ENCODE measurements around the gene CCR1.
A peak's percentile ranks its signal among the peaks of the same experiment; 100 is the strongest.
"Not testable (repeated sequence)": the region's sequence is repeated elsewhere in the genome, so short reads cannot be mapped to it uniquely, and the experiment has no call there.

The CCR1 gene

DNA sequence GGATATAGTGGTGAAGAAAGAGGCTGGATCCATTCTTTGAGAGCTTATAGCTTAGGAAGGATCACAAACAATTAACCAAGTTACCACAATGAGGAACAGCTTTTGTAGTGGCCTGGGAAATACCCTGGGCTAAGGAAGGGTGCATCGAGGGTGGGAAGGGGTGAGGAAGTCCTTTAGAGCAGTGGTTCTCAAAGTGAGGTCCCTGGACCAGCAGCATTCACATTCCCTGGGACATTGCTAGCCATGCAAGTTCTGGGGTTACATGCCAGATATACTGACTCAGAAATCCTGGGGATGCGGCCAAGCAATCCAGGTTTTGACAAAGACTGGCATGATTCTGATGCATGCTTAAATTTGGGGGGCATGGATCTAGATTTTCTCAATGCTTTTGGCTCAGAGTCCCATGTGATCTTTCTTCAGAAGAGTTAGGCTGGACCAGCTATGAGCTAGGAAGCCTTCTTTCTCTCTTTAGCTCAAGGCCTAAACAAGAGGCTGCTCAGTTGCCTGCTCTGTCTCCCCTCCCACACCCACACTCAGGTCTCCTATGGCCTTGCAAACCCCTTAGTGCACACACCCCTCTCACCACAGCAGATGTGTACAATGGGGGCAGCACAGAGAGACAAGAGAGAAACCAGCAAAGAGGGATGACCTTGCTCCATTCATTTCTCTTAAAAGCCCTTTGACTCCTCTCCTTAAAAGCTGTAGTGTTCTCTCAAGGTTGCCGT is 1.8 kb upstream of the CCR1 start:
- DNase-seq, result peak; percentile 26

DNA sequence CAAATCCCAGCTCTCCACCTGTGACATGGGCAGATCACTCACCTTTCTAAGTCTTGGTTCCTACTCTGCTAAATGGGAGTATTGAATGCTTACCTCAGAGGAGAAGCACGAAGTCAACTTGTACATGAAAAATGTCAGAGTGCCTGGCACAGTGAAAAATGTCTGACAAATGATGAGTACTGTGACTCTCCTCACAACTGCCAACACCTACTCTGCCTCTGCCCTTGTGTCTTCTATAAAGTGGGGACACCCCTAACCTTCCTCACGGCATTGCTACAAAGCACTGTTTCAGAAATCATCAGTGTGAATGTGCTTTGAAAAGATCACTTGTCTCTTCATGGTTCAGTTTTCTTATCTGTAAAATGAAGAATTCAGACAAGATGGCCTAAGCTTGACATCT is 940 bp upstream of the CCR1 start:
- DNase-seq, result no peak

DNA sequence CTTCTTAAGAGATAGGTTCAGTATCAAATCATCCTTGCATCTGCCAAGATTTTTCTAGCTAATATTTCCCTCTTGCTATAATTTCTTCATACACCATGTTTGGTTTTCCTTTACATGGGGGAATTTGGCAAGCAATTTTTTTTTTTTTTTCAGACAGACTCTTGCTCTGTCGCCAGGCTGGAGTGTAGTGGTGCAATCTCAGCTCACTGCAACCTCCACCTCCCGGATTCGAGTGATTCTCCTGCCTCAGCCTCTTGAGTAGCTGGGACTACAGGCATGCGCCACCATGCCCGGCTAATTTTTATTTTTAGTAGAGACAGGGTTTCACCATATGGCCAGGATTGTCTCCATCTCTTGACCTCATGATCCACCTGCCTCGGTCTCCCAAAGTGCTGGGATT is 599 bp downstream of the CCR1 start:
- not testable (repeated sequence) for DNase-seq

DNA sequence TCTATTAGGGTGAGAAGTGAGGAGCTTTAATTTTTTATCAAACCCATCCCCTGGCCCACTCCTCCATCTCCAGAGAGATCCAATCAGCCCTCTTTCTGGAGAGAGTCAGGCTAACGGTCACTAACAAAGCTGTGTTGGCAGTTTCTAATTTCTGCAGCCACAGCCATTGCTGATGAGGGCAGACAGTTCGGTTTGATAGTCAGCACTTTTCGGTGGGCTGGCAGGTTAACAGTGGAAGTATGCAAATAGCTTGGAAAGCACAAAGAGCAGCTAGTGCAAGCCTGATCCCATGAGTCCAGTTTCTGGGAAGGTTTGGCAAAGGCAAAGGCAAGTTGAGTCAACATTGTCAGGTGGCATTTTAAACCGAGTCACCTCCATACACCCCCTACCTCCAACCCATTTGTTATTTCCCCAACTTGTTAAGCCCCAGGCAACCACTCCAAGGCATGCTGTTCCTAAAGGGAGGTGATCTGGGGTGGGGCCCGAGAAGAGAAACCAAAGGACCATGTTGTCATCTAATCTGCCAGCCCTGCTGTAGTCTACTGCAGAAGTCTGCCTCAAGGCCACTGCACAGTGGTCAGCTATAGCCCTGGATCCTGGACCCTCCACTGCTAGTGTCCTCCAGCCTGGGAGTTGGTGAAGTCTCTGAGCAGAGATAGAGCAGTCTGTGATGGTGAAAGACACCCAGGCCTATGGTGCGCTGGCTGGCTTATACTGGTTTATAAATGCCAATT is 1.7 kb downstream of the CCR1 start:
- no peak for DNase-seq

DNA sequence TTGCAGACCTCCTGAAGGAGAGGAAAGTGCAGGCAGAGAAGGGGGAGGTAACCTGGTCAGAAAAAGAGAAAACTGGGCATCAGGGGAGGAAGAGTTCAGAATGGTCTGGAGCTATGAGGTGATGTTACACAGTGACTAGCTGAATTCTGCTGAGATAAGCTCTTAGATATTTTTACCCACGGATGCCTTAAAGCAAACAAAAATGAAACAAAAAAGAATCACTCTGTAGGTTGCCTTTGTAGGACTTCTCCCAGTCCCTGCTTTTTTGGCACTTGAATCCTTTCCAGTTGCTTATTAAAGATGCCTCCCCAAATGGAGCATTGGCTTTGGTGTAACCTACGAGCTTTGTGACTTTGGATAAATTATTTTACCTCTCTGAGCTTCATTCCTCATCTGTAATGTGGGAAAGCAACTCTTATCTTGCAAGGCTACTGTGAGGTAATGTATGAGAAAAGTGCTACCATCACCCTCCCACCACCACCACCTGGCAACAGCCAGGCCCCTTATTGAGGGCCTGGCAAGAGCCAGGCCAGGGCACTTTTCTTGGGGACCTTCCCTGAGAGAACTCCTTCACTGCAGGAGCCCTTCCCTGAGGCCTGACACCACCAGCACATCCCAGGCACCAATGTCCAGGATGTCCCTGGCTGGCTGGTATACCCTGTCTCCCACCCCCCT is 2.7 kb downstream of the CCR1 start:
- no peak for DNase-seq

DNA sequence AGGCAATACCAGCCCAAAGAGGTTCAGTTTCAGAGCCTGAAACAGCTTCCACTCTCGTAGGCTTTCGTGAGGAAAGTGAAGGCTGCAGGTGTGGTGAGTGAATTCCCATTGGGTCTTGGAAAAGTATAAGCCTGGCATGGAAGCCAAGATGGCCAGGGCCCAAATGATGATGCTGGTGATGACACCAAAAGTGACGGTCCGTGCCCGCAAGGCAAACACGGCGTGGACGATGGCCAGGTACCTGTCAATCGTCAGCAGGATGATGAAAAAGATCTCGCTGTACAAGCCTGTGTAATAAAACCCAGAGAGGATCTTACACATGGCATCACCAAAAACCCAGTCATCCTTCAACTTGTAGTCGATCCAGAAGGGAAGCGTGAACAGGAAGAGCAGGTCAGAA is 4.4 kb downstream of the CCR1 start:
- no peak for DNase-seq

DNA sequence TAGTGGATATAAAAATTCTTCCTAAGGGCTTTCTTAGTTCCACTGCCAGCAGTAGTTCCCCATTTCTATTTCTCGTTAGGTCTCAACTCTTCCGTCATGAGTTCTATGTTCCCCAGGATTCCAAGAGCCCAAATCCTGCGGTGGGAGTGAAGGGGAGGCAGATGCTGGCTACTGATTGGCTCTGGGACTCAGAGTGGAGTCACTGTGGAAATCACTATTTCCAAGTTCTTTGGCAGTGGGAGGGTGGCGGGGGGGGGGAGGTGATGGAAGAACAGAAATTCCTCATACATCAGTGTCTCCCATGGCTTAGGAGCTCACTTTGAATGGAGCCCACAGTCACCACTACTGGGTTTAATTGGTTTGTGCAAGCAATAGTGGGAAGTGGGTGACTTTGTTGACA is 5.6 kb downstream of the CCR1 start:
- no peak for DNase-seq

DNA sequence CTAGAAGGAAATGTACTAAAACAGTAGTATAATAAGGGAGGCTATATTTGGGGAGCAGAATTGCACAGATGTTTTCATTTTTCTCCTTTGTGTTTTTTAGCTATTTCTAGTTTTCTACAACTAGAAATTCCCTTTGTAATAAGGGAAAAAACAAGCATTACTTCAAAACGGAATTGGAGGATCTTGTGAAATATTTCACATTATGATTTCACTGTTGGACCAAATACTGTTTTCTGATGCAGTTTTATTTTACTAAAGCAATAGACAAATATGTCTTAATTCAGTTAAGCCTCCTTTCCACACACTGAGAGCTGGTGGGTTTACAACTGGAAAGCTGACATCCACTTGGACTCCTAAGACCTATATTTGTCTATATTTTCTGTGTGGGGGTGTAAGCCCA is 7.3 kb downstream of the CCR1 start:
- DNase-seq, result no peak

DNA sequence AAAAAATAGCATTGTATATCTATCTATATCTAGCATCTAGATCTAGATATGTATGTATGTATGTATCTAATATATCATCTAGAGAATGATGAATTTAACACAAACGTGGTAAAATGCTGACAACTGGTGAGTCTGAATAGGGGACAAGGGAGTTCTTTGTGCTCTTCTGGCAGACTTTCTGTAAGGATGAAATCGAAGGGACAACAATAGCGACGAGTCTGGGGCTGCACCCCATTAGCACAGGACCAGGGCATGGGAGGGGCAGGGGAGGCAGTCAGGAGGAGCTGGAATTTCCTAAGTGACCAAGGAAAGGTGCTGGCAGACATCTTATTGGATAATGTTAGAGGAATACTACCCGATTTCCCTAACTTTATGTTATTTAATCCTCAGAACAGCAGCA is 7.9 kb downstream of the CCR1 start:
- no peak for DNase-seq

DNA sequence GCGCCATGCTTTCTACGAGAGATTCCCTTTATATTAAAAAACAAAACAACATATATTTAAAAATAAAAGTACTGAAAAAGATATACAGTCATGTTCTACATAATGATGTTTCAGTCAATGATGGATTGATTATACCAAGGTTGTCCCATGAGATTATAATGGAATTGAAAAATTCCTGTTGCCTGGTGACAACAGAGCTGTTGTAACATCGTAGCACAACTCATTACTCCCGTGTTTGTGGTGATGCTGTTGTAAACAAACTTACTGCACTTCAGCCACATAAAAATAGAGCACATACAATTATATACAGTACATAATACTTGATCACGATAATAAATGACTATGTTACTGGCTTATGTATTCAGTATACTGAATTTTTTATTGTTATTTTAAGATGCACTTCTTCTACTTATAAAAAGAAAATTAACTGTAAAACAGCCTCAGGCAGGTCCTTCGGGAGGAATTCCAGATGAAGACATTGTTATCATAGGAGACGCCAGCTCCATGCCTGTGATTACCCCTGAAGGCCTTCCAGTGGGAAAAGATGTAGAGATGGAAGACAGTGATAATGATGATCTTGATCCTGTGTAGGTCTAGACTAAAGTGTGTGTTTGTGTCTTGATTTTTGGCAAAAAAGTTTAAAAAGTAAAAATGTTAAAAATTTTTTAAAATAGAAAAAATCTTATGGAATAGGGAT is 11.7 kb downstream of the CCR1 start:
- no peak for DNase-seq

DNA sequence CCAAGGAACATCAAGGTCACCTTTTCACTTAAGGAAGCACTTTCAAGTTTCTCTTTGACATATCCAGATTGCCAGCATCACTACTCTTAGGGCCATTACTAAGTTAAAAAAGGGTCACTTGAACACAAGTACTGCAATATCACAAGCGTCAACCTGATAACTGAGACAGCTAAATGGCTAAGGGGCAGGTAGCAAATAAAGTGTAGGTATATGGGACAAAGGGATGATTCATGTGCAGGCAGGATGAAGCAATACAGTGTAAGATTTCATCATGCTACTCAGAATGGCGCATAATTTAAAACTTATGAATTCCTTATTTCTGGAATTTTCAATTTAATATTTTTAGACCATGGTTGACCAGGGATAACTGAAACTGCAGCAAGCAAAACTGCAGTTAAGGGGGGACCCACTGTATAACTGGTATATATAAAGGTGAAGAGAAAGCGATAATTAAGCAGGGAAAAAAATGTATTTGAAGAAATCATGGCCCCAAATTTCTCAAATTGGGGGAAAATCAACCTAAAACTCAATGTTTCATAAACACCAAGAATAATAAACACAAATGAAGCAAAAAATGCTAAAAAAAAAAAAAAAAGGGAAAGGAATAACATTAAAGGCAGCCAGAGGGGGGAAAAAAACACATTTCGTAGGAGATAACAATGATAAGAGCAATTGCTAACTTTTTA is 13.1 kb downstream of the CCR1 start:
- DNase-seq, result no peak

DNA sequence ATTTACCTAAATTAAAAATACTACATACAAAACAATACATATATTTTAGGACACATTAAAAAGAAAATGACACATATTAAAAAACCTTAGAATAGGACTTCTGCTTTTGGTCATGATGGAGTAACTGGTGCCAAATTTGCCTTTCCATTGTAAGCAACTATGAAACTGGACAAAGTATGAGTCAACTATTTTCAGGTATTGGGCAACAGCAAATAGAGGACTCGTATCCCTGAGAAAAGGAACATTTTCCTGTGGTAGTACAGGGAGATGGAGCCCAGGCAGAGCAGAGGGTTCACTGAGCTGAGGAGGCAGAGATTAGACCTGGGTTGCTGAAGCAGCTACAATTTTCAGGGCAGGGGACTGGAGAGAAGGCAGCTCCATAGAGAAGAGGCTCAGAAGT is 14.7 kb downstream of the CCR1 start:
- no peak for DNase-seq

DNA sequence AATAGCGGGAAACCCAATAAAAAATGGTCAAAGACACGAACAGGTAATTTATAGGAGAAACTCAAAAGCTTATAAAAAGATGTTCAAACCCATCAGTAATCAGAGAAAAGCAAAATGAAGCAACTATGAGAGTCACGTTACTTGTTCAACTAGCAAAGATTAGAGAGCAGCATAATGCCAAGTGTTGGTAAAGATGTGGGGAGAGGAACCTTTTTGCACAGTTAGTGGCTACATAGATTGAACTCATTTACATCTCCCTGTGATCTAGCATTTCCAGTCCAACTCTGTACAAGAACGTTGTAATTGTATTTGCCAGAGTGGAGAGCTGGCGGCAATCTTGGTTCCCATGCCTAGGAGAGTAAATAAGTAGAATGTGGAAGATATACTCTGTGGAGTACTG is 15.2 kb downstream of the CCR1 start:
- DNase-seq, result no peak

DNA sequence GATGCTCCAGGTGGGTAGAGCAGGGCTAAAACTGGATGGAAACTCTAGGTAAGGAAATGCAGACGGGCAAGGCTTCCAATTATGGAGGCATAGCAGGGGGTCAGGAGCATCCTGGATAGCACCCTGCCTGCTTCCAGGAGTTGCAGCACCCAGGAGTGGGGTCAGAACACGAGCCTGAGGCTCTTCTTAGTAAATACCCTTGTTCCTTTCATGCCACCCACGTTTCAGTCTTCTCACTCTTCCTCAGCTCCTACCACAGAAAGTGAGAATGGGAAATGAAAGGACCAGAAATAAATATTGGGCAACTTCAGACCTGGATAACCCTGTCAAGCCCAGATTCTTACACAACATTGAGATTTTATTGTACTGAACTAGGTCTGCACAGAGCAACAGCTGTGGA is 16.4 kb downstream of the CCR1 start:
- no peak for DNase-seq

DNA sequence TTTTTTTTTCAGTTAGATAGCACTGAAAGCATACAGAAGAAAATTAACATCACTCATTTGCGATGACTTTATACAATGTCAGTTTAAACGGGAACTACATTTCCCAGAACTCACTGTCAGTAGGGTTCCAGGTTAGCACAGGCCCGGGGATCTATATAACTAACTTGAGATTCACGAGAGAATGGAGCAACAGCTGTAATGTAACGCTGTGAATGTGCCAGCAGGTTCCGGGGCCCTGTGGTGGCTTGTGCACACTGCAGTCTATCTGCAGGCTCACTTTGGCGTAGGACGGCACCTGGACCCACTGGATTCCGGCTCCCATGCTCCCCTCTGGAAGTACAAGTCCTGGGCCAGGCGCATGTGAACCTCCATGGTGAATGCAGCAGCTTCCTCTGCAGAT is 19.4 kb downstream of the CCR1 start:
- no peak for DNase-seq

DNA sequence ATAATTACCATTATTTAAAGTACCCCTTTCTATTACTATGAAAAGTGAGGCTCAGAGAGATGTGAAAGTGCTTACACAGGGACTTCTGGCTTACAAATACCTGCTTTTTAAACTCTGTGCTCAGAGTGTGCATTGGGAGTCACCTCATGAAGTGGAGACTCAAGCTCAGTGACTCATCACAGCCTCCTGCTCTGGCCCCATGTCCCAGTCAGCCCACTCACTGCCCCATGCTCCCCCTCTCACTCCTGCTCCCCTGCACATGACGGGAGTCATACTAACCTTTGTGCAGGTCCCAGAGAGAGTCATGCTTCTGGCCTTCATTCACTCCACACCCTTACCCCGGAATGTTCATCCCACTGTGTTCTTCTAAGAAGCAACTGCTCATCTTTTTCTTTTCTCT is 20.2 kb downstream of the CCR1 start:
- peak; percentile 20 for DNase-seq

DNA sequence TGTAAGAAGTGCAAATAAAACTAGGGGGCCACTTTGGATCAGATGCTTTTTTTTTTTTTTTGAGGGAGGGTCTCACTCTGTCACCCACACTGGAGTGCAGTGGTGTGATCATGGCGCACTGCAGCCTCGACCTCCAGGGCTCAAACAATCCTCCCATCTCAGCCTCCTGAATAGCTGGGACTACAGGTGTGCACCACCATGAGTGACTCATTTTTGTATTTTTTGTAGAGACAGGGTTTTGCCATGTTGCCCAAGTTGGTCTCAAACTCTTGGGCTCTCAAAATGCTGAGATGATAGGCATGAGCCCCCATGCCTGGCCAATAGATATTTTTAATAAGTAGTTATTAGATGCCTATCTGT is 20.8 kb downstream of the CCR1 start:
- no peak for DNase-seq

DNA sequence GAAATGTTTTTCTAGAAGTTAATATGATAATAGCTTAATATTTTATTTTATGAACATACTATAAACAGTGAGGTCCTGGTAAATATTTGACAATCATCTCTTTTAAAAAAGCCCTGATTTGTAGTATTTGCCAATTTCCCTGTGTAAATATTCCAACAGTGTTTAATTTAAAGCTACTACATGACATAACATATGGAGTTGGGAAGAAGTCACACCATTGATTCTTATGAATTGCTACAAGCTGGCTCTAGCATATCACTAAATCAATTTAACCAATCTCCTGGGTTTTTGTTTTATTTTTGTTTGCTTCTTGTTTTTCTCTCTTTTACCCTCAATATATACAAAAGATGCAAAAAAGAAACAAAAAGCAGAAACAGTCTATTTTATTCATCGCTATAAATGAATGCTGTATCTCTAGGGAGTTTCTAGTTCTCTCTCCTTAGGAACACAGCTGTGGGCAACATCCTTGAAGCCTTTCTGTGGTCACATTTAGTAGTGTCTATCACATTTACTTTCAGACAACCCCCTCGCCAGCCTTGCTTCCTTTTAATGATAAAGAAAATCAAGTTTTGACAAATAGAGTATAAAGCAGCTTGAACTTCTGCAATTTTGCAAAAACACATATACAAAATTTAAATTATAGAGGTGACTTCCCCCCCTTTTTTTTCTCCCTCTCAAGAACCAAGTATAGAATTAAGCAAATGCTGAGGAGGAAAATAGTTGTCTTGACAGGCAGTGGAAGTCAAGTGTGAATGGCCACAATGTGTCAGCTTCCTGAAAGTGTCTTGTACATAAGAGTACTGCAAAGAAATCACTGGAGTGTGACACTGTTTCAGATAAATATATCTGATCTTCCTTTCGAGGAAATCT is 21.4 kb downstream of the CCR1 start:
- peak; percentile 36 for DNase-seq

DNA sequence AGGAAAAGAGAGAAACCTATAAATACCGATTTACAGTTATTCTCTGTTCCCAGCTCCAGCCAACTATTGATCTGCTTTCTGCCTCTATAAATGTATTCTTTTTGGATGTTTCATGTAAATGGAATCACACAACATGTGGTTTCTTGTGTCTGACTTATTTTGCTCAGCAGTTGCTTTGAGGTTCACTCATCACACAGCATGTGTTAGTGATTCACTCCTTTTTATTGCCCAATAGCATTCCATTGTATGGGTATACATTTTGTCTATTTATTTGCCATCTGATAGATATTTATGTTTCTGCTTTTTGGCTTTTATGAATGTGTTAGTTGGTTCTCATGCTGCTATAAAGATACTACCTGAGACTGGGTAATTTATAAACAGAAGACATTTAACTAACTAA is 23.6 kb downstream of the CCR1 start:
- DNase-seq, result no peak

DNA sequence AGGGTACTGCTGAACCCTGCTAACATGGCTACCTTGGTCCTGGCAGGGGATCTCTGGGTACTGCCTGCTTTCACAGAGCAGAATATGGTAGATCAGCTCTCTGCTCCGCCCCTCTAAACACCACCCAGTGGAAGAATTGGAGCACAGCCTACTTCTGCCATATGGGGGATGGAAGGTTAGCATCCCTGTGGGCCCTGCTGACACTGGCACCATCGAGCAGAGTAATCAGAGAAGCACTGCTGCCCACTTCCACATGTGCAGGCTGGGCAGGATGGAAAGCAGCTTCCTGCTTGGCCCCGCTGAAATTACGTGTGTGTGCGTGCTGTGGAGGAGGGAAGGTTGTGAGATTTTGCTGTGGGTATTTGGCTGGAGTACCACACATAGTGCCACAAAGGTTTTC is 24.8 kb downstream of the CCR1 start:
- peak; percentile 43 for DNase-seq

DNA sequence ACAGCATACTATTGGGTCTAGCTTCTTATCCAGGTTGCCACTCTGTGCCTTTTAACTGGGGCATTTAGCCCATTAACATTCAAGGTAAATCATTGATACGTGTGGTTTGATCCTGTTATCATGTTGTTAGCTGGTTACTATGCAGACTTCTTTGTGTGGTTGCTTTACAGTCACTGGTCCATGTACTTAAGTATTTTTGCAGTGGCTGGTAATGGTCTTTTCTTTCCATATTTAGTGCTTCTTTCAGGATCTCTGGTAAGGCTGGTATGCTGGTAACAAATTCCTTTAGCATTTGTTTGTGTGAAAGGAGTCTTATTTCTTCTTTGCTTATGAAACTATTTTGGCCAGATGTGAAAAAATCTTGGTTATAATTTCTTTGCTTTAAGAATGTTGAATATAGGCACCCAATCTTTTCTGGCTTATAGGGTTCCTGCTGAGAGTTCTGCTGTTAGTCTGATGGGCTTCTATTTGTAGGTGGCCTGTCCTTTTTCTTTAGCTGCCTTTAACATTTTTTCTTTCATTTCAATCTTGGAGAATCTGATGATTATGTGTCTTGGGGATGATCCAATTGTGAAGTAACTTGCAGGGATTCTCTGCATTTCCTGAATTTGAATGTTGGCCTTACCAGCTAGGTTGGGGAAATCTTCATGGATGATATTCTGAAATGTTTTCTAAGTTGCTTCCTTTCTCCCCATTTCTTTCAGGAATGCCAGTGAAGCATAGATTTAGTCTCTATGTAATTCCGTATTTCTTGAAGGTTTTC is 39.3 kb downstream of the CCR1 start:
- no peak for DNase-seq

All from CD4-positive, alpha-beta T cell treated with Interferon gamma for 1 hour (primary cell).